HepG2 (cell line): ENCODE data around the gene SCYL1. TPM values are rescaled to one million over a fixed set of nuclear protein-coding genes. Genes with fewer than 3 reads are reported as not detected.

Experiments used
- ATAC-seq: fragments of 200-7000 bp; cut with Tn5 transposase; 3 replicates; pipeline ENCODE4 v1.9.1; 2020; ENCODE audit warnings: mild to moderate bottlenecking, moderate library complexity
- BruUV-seq: library from RNA; stranded (reverse); fragments of 400-500 nt; replicated peaks from 2 replicates; lab custom pipeline; 2021; lab: Mats Ljungman, UMichigan
- CTCF ChIA-PET: fragments of 300-600 bp; formaldehyde crosslinking; extraction: SDS; loops from one replicate; lab custom pipeline; 2021; ENCODE audit warnings: low total read pairs, inconsistent platforms, low intra/inter-chr PET ratio; lab: Yijun Ruan, JAX
- POLR2A ChIA-PET: fragments of 350-600 bp; sonication (Branson Sonifier 250); formaldehyde crosslinking; loops from one replicate; lab custom pipeline; 2020; ENCODE audit warnings: antibody characterized with exemption, inconsistent platforms; lab: Yijun Ruan, JAX
- DNase-seq: peaks from one replicate; pipeline ENCODE4 v3.0.0-alpha.2; 2015; ENCODE audit warnings: low spot score
- FAIRE-seq: peaks from 3 replicates; lab custom pipeline; 2011; peaks lifted over from hg19 to GRCh38; lab: Jason Lieb, UNC
- H2AFZ ChIP-seq: one replicate; pipeline ENCODE4 v1.6.1; 2011; ENCODE audit warnings: low read length, inconsistent platforms
- H3K27ac ChIP-seq: fragments of 300-600 bp; 3 replicates; pipeline ENCODE4 v1.8.0; 2011; ENCODE audit warnings: mixed run types, mild to moderate bottlenecking, mixed read lengths, low read length, inconsistent platforms; ENCODE audit not compliant: insufficient read depth; ENCODE audit errors: extremely low read length
- H3K27me3 ChIP-seq, 2 experiments: fragments of 200-600 bp in 1 of 2; 2 replicates in 1 of 2; 3 replicates in 1 of 2; pipeline versions ENCODE4 v1.6.0 to v1.8.0; 2011; ENCODE audit warnings: low read length in 2 of 2, mild to moderate bottlenecking in 2 of 2, moderate library complexity in 2 of 2, inconsistent platforms in 1 of 2; ENCODE audit not compliant: insufficient read depth in 2 of 2, control insufficient read depth in 1 of 2
- H3K36me3 ChIP-seq, 2 experiments: fragments of 200-600 bp in 1 of 2; replicated peaks in 1 of 2; 2 replicates in 1 of 2; 3 replicates in 1 of 2; pipeline versions ENCODE4 v1.5.1 to v1.8.0; 2011; ENCODE audit warnings: low read length in 2 of 2, inconsistent platforms in 1 of 2; ENCODE audit not compliant: insufficient read depth in 2 of 2, control insufficient read depth in 1 of 2
- H3K4me1 ChIP-seq: 2 replicates; pipeline ENCODE4 v1.5.1; 2012; ENCODE audit warnings: low read length, inconsistent platforms; ENCODE audit not compliant: insufficient read depth
- H3K4me2 ChIP-seq: 2 replicates; pipeline ENCODE4 v1.6.0; 2011; ENCODE audit warnings: low read depth, low read length, inconsistent platforms
- H3K4me3 ChIP-seq, 3 experiments: fragments of 200-600 bp in 1 of 3; sonication (generic), shearing (Covaris generic) in 1 of 3; replicated peaks in 1 of 3; 2 replicates each; pipeline ENCODE4 v1.5.1; 2011 to 2016; ENCODE audit warnings: low read length in 3 of 3, inconsistent platforms in 2 of 3, low read depth in 2 of 3, mild to moderate bottlenecking in 2 of 3, control low read depth in 1 of 3, mixed read lengths in 1 of 3; ENCODE audit not compliant: insufficient read depth in 1 of 3
- H3K79me2 ChIP-seq: one replicate; pipeline ENCODE4 v1.6.1; 2011; ENCODE audit warnings: low read length, inconsistent platforms; ENCODE audit not compliant: insufficient read depth
- H3K9ac ChIP-seq: 2 replicates; pipeline ENCODE4 v1.6.0; 2011; ENCODE audit warnings: mild to moderate bottlenecking, low read depth, low read length, inconsistent platforms; ENCODE audit not compliant: insufficient read depth
- H3K9me3 ChIP-seq: 2 replicates; pipeline ENCODE4 v1.5.1; 2012; ENCODE audit warnings: mild to moderate bottlenecking, low read length
- H4K20me1 ChIP-seq: 2 replicates; pipeline ENCODE4 v1.6.0; 2011; ENCODE audit warnings: inconsistent platforms, mild to moderate bottlenecking, low read length, moderate library complexity; ENCODE audit not compliant: insufficient read depth
- AGO2 ChIP-seq: fragments of 200-400 bp; formaldehyde crosslinking; optimal IDR thresholded peaks from 2 replicates; pipeline ENCODE3; 2017; ENCODE audit warnings: mild to moderate bottlenecking, low read depth, low read length, moderate library complexity
- GFI1 ChIP-seq: sonication (generic); formaldehyde crosslinking; IDR thresholded peaks from 2 replicates; pipeline ENCODE4 v1.5.0; 2020; ENCODE audit warnings: missing genetic modification reagents, mild to moderate bottlenecking, borderline replicate concordance
- POLR2AphosphoS2 ChIP-seq: IDR thresholded peaks from 2 replicates; pipeline ENCODE4 v1.6.1; 2011; ENCODE audit warnings: low read depth, low read length, improper control_type of control experiment
- ZIK1 ChIP-seq: sonication (generic); formaldehyde crosslinking; IDR thresholded peaks from 2 replicates; pipeline ENCODE4 v1.5.0; 2020; ENCODE audit warnings: mild to moderate bottlenecking, low read depth, missing genetic modification reagents, borderline replicate concordance
- ZNF484 ChIP-seq: sonication (generic); formaldehyde crosslinking; IDR thresholded peaks from 2 replicates; pipeline ENCODE4 v1.5.1; 2020; ENCODE audit warnings: mild to moderate bottlenecking, low read depth, missing genetic modification reagents, borderline replicate concordance
- ZNF619 ChIP-seq: sonication (generic); formaldehyde crosslinking; IDR thresholded peaks from 2 replicates; pipeline ENCODE4 v1.4.0; 2020; ENCODE audit warnings: mild to moderate bottlenecking, missing genetic modification reagents
- WGBS: methylation state at CpG from one replicate; pipeline ENCODE4 v1.1.6; 2017; ENCODE audit warnings: low lambda C conversion rate; 5-methylcytosine and 5-hydroxymethylcytosine counted together
- in situ Hi-C: cut with HindIII; loops from 2 replicates; pipeline ENCODE4 v1.10.0; 2017; ENCODE audit warnings: low pct_unique_long_range_greater_than_20kb; ENCODE audit not compliant: extremely low pct_ligation_motif_present
- intact Hi-C: fragments of 100-400 bp; cut with micrococcal nuclease; formaldehyde crosslinking; loops from one replicate; pipeline ENCODE4 v1.10.0; 2022; ENCODE audit not compliant: unreplicated experiment
- polyA plus RNA-seq, 8 experiments: library from polyadenylated mRNA; depleted of rRNA in 3 of 8; stranded (reverse) in 7 of 8; unstranded in 1 of 8; fragments of >200 nt; fragmentation: Illumina TruSeq in 4 of 8; extraction: Trizol in 4 of 8; gene quantifications; 2 replicates each; pipeline versions ENCODE4 v1.2.1 to v1.2.3, GENCODE V29; 2011 to 2016; ENCODE audit warnings: low read depth in 4 of 8, missing spikeins in 1 of 8, mixed read lengths in 1 of 8; ENCODE audit not compliant: insufficient read depth in 1 of 8
- total RNA-seq, 5 experiments: library from RNA; depleted of rRNA; stranded (reverse); fragments of >200 nt; fragmentation: Illumina TruSeq; extraction: Trizol; gene quantifications; 2 replicates each; pipeline ENCODE4 v1.2.3, GENCODE V29; 2016; ENCODE audit warnings: low read depth in 1 of 5

The SCYL1 gene
- total and polyA plus RNA-seq, 2 of the 13 experiments (the other 11 are each of a cell fraction or from before 2014, with no cell fraction given): 65.9 to 103 TPM

GRCh38 chr11:65535102-65535501 lies 10.2 kb downstream of the SCYL1 start:
- no peak for FAIRE-seq
- BruUV-seq: no TSS peak
- no peak overlapping the region for H3K27ac ChIP-seq
- TF ChIP-seq AGO2: peak; percentile 47
- TF ChIP-seq ZIK1 (CRISPR knock-in tag): no peak
- TF ChIP-seq ZNF619 (CRISPR knock-in tag): no peak
- no peak for ATAC-seq
- WGBS: 100% methylated on average over 6 of the region's 9 CpGs
- CTCF ChIA-PET: no interaction called here
- no peaks in the 10 kb centered on the region for H3K9me3 ChIP-seq
- H3K27me3 ChIP-seq: no peaks in the 10 kb centered on the region
- no peak overlapping the region for H3K9ac ChIP-seq
- no peak overlapping the region for H3K4me3 ChIP-seq
- intact Hi-C loops: no loop called here
- POLR2A ChIA-PET: interaction anchor here (1.4 kb wide), 1 partner anchor 10 kb away, joined by 4 read pairs; the partner anchor contains the start of gene SCYL1
- H2AFZ ChIP-seq: no peak overlapping the region
- peaks cover 28 to 62% of the 10 kb centered on the region in 2 experiments for H3K36me3 ChIP-seq
- H3K79me2 ChIP-seq: peaks cover 2% of the 10 kb centered on the region
- H4K20me1 ChIP-seq: no peaks in the 10 kb centered on the region
- H3K4me1 ChIP-seq: peaks cover 1% of the 10 kb centered on the region
- in situ Hi-C loops: no loop called here
- no peak for DNase-seq
- no peak overlapping the region for H3K4me2 ChIP-seq

GRCh38 chr11:65536412-65537295 lies 11.8 kb downstream of the SCYL1 start:
- Histone ChIP-seq H3K36me3 (peaks cover 22 to 46% of the 10 kb centered on the region in 2 experiments), H3K79me2 (no peaks in the 10 kb centered on the region), H3K4me3 (no peak overlapping the region), H3K4me2 (no peak overlapping the region), H4K20me1 (no peaks in the 10 kb centered on the region), H3K4me1 (no peaks in the 10 kb centered on the region), H3K9ac (no peak overlapping the region), H3K27me3 (no peaks in the 10 kb centered on the region), H3K27ac (no peak overlapping the region), H3K9me3 (no peaks in the 10 kb centered on the region), H2AFZ (no peak overlapping the region)
- 95% methylated on average over 7 of the region's 12 CpGs for WGBS
- in situ Hi-C loops (no loop called here), intact Hi-C loops (no loop called here)
- ATAC-seq (peak; percentile 1; the same call in 1 of the 3 replicates), DNase-seq (no peak), FAIRE-seq (no peak)
- no peak for TF ChIP-seq GFI1 (CRISPR knock-in tag)
- TF ChIP-seq POLR2AphosphoS2: no peak
- TF ChIP-seq ZNF484: no peak
- peak; percentile 65 for TF ChIP-seq AGO2
- POLR2A ChIA-PET: interaction anchor here (0.5 to 1.7 kb wide), 3 partner anchors 12 to 64 kb away, joined by 3 to 5 read pairs (median 4); partner anchors contain the start of gene SCYL1
- CTCF ChIA-PET: no interaction called here
- no TSS peak for BruUV-seq
